ENCODE measurements around the gene SPINK9. TPM values are rescaled to one million over a fixed set of nuclear protein-coding genes. Genes with fewer than 3 reads are reported as not detected.

The SPINK9 gene
- total and polyA plus RNA-seq, 8 donors = not detected

DNA sequence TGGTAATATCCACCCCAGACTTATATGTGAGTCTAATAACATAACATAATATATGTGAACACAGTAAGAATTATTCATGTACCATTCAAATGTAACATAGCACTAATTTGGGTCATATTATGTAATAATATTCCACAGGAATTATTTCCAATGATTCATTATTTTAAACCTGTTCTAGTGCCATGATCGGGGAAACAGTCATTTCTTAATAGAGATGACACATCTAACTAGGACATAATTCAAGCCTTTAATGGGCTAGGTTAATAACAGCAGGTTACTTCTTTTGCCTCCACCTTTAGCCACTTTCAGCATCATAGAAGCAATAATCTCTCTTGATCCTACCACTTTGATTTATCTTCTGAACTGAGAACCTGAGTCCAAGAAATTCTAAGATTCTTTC, 12.3 kb downstream of the SPINK9 start:
- 82 to 95% (median 90%) methylated on average over 1 of the region's 1 CpG for WGBS, 5 donors
- Histone ChIP-seq H3K4me3 (no peak overlapping the region), H3K27ac (no peak overlapping the region), H3K9me3 (peaks cover 0 to 4% (median 0%) of the 10 kb centered on the region in 4 donors), H3K36me3 (peaks cover 0 to 7% (median 0%) of the 10 kb centered on the region in 4 donors), H3K27me3 (no peaks in the 10 kb centered on the region), H3K4me1 (no peaks in the 10 kb centered on the region)
- TF ChIP-seq, protein P1, sequence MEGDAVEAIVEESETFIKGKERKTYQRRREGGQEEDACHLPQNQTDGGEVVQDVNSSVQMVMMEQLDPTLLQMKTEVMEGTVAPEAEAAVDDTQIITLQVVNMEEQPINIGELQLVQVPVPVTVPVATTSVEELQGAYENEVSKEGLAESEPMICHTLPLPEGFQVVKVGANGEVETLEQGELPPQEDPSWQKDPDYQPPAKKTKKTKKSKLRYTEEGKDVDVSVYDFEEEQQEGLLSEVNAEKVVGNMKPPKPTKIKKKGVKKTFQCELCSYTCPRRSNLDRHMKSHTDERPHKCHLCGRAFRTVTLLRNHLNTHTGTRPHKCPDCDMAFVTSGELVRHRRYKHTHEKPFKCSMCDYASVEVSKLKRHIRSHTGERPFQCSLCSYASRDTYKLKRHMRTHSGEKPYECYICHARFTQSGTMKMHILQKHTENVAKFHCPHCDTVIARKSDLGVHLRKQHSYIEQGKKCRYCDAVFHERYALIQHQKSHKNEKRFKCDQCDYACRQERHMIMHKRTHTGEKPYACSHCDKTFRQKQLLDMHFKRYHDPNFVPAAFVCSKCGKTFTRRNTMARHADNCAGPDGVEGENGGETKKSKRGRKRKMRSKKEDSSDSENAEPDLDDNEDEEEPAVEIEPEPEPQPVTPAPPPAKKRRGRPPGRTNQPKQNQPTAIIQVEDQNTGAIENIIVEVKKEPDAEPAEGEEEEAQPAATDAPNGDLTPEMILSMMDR (IDR thresholded peaks at IDR 0.05) = no peak
- TF ChIP-seq POLR2A (IDR thresholded peaks at IDR 0.05) = no peak
- no peak for TF ChIP-seq EP300 (IDR thresholded peaks at IDR 0.05)
- TF ChIP-seq POLR2AphosphoS5 (IDR thresholded peaks at IDR 0.05) = no peak
- intact Hi-C loops (cut with DNase I; ENCODE audit: low total_unique reads) = no loop called here
- no peak for DNase-seq

DNA sequence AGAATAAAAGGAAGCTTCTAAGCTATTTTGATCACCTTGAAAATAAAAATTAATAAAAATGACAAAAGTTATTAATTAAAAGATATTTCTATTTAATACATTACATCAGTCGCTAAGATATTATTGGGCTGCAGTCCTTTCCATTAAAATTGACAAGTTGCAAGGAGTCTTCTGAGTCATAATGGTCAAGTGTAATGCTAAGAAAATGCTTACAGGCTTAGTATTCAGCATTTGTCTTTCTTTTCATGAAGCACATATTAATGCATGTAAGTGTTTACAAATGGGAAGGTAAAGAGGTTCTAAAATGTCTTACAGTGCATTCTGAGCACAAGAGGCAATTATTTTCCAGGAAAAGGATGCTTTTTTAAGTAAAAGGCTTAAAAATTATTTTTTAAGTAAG, 17.3 kb downstream of the SPINK9 start:
- Histone ChIP-seq H3K4me1 (no peaks in the 10 kb centered on the region), H3K4me3 (no peak overlapping the region), H3K36me3 (peaks cover 0 to 7% (median 0%) of the 10 kb centered on the region in 4 donors), H3K9me3 (peaks cover 0 to 4% (median 0%) of the 10 kb centered on the region in 4 donors), H3K27ac (no peak overlapping the region), H3K27me3 (no peaks in the 10 kb centered on the region)
- no peak for DNase-seq
- WGBS, 5 donors = 46 to 93% (median 88%) methylated on average over 1 of the region's 1 CpG
- TF ChIP-seq POLR2A (IDR thresholded peaks at IDR 0.05) = no peak
- TF ChIP-seq, protein P1 (IDR thresholded peaks at IDR 0.05) = no peak
- no peak for TF ChIP-seq EP300 (IDR thresholded peaks at IDR 0.05)
- TF ChIP-seq POLR2AphosphoS5 (IDR thresholded peaks at IDR 0.05) = no peak
- intact Hi-C loops (cut with DNase I; ENCODE audit: low total_unique reads) = no loop called here

DNA sequence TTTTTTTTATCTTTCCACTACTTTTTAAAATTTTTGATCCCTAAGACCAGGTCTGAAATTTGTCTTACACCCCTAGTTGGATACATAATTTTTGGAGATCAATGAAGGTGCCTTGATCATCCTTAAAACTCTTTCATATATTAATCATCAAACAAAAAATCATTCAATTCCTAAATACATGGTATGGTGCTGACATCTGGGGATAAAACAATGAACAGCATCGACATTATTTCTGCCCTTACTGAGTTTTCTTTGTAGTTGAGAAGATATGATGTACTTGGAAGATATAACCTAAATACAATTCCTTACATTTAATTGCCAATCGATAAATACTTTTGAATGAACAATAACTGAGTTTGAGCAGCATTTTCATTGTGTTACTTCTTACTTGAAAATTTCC, 18.3 kb downstream of the SPINK9 start:
- DNase-seq = no peak
- Histone ChIP-seq H3K27me3 (no peaks in the 10 kb centered on the region), H3K4me1 (no peaks in the 10 kb centered on the region), H3K36me3 (peaks cover 0 to 7% (median 0%) of the 10 kb centered on the region in 4 donors), H3K9me3 (peaks cover 0 to 4% (median 0%) of the 10 kb centered on the region in 4 donors), H3K4me3 (no peak overlapping the region), H3K27ac (no peak overlapping the region)
- intact Hi-C loops (cut with DNase I; ENCODE audit: low total_unique reads) = no loop called here
- 86 to 93% (median 90%) methylated on average over 2 of the region's 2 CpGs for WGBS, 5 donors
- no peak for TF ChIP-seq EP300 (IDR thresholded peaks at IDR 0.05)
- TF ChIP-seq POLR2A (IDR thresholded peaks at IDR 0.05) = no peak
- no peak for TF ChIP-seq POLR2AphosphoS5 (IDR thresholded peaks at IDR 0.05)
- TF ChIP-seq, protein P1 (IDR thresholded peaks at IDR 0.05) = no peak

DNA sequence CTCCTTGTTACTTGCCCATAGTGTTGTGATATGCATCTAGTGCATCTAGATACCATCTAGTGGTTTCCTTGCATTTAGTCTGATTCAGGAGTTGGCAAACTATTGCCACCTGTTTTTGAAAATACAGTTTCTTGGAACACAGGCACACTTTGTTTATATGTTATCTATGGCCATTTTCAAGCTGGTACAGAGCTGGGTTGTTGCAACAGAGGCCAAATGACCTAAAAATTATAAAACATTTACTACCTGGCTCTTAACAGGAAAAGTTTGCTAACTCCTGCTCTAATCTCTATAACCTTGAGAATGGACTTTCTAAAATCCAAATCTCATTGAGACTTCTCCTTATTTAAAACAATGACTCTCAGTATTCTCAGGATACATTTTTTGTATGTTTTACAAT, 29.0 kb downstream of the SPINK9 start:
- TF ChIP-seq, protein P1 (IDR thresholded peaks at IDR 0.05) = no peak
- TF ChIP-seq POLR2A (IDR thresholded peaks at IDR 0.05) = no peak
- TF ChIP-seq POLR2AphosphoS5 (IDR thresholded peaks at IDR 0.05) = no peak
- no peak for TF ChIP-seq EP300 (IDR thresholded peaks at IDR 0.05)
- Histone ChIP-seq H3K27ac (no peak overlapping the region), H3K36me3 (no peaks in the 10 kb centered on the region), H3K27me3 (no peaks in the 10 kb centered on the region), H3K4me1 (no peaks in the 10 kb centered on the region), H3K9me3 (peaks cover 0 to 8% (median 2%) of the 10 kb centered on the region in 4 donors), H3K4me3 (no peak overlapping the region)
- intact Hi-C loops (cut with DNase I; ENCODE audit: low total_unique reads) = no loop called here
- no peak for DNase-seq

Measured in stomach (tissue), 9 donors.